ENCODE results near the gene CYP11A1.

CYP11A1 gene

DNA sequence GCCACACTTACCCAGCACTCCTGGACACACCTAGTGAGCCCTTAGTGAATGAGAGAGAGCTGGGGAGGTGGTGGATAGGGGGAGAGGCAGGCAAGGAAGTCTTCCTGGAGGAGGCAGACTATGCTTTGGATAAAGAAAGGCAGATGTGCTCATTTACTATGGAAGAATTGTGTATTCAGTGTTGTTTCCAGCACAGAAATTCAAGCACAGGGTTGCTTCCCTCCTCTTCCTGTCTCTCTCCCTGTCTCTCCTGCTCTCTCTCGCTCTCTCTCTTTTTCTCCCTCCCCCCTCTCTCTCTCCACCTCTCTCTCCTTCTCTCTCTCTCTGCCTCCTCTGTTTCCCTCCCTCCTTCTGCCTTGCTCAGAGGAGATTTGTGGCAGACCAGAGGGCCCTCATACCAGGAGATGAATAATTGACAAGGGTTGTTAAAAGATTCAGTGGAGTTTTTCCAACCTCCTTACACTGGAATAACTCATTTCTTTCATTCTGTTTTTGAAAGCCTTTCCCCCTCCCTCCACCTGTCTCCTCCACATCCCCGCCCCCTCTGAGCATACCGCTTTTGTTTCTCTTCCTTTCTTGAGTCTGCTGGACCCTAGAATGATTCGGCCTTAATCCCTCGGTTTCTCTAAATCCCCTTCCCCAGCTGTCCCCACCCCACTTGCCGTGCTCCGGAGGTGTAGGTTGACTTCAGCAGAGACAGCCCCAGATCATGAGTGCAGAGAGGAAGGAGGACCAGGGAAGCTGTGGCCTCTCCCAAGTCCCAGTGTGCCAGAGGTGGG is 65.7 kb downstream of the CYP11A1 start:
- DNase-seq (ENCODE audit: low read depth in 2 of 2): no peak

DNA sequence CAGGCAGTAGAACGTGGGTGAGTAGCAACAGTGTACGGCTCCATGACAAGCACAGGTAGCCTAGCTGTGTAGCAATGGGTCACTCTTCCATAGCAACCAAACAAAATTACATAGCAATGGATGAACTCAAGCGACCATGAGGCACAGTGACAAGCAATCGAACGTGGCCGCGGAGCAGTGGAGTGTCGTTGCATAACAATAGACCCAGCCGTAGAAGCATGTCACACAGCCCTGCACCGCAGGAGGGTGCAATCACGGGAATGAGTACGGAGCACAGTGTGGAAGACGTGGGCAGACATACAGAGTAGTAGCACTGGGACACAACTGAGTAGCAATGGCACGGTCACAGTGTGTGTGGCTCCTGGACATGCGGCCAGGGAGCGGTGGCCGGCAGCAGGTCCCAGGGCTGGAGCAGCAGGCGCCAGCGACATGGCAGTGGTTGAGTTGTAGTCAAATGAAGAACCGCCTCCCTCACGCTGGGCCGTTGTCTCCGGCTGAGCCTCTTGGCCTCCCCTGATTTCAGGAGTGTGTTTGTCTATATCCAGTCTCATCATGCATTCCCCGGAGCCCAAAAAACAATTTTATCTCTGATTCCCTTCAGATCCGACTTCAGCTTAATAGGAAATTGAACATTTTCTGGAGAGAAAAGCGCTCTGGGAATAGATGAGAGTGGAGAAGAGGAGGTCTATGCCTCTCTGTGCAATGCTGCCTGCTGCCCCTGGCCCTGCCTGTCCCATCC is 67.2 kb downstream of the CYP11A1 start:
- no peak for DNase-seq (ENCODE audit: low read depth in 2 of 2)

GRCh38 chr15:74297887-74298286 is 69.6 kb downstream of the CYP11A1 start:
- no peak for DNase-seq (ENCODE audit: low read depth in 2 of 2)

GRCh38 chr15:74295800-74296199 is 71.6 kb downstream of the CYP11A1 start:
- DNase-seq (ENCODE audit: low read depth in 2 of 2): no peak

- no peak for DNase-seq (ENCODE audit: low read depth in 2 of 2)
Measured at GRCh38 chr15:74294010-74294409, 73.4 kb downstream of the CYP11A1 start.

- no peak for DNase-seq (ENCODE audit: low read depth in 2 of 2)
Measured at GRCh38 chr15:74293021-74293810, 74.2 kb downstream of the CYP11A1 start.

DNA sequence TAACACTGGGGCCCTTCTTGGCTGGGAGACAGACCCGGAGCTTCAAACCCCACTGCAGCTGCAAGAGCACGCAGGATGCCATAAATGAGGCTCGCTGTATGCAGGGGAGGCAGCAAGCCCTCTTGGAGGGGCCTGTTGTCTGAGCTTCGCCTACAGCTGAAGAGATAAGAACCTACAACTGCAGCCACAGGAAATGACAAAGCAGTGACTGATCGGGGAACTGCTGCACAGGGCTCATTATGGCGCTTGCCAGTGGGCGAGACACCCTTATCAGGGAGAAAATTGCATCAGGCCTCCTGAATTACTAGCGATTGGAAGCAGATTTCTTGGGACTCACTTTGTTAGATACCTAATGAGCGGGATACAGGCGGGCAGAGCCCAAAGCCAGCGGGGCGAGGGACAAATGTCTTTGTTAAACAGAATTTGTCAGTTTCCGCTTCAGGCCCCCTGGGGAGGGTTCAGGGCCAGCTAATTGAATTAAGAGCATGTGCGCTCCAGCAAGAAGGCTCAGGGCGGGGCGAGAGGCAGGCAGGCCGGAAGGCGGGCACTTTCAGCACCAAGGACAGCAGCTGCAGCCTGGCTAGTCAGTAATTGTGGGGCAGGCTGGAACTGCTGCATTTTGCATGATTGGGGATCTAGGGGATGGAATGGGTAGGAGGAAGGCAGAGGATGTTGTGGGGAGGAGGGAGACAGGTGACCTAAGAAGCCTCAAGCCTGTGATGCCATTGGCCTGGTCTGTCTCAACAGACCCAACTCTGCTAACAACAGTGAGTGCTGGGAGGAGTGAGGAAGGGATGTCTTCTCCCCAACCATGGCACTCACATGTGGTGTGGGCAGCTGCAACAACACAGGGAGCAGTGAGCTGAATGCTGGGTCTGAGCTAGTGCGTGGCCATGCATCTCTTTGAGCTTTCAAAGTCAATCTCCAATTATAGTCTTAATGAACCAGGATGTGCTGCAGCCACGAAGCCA is 76.1 kb downstream of the CYP11A1 start:
- DNase-seq (ENCODE audit: low read depth in 2 of 2): peak; percentile 37 to 56

DNA sequence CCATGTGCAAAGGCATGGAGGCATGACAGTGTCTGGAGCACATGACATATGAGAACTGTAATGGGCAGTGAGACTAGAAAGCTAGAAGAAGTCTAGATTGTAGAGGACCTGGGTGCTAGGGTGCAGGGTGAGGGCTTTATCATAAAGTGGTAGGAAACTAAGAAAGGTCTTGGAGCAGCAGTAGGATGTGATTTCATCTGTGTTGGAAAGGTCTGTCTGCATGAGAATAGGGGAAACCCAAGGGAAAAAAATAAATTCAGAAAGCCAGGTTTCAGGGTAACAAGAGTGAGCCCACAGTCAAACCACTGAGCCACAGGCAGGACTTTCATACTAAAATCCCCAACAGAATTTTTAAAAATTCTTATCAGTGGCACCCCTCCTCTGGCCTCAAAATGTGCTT is 76.8 kb downstream of the CYP11A1 start:
- DNase-seq (ENCODE audit: low read depth in 2 of 2): no peak

DNA sequence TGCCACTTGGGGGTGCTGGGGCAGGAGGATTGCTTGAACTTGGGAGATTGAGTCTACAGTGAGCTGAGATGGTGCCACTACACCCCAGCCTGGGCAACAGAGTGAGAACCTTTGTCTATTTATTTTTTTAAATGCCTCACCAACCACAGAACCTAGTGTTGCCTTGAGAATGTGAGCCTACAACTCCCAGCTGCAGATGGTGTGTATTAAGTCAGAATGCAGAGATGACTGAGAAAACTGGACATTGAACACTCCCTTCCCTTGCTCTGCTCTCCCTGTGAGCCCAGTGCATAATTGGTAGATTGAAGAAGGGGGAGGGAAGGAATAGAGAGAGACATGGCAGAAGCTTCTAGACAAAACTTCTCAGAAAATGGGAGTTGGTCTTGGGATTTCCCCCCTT is 77.8 kb downstream of the CYP11A1 start:
- DNase-seq (ENCODE audit: low read depth in 2 of 2): no peak
